ENCODE results near the gene ZNF865.

Gene ZNF865

GRCh38 chr19:55641426-55642152 is 36.1 kb downstream of the ZNF865 start:
- Histone ChIP-seq H3K4me1 (peaks cover 6% of the 10 kb centered on the region), H3K36me3 (peaks cover 14% of the 10 kb centered on the region), H3K4me3 (ENCODE audit: low read depth, low read length) (peak overlapping the region; percentile 90), H3K27me3 (no peaks in the 10 kb centered on the region), H3K9me3 (no peaks in the 10 kb centered on the region)
- TF ChIP-seq, protein P1, sequence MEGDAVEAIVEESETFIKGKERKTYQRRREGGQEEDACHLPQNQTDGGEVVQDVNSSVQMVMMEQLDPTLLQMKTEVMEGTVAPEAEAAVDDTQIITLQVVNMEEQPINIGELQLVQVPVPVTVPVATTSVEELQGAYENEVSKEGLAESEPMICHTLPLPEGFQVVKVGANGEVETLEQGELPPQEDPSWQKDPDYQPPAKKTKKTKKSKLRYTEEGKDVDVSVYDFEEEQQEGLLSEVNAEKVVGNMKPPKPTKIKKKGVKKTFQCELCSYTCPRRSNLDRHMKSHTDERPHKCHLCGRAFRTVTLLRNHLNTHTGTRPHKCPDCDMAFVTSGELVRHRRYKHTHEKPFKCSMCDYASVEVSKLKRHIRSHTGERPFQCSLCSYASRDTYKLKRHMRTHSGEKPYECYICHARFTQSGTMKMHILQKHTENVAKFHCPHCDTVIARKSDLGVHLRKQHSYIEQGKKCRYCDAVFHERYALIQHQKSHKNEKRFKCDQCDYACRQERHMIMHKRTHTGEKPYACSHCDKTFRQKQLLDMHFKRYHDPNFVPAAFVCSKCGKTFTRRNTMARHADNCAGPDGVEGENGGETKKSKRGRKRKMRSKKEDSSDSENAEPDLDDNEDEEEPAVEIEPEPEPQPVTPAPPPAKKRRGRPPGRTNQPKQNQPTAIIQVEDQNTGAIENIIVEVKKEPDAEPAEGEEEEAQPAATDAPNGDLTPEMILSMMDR (IDR thresholded peaks at IDR 0.05; ENCODE audit: low read depth, low read length), result no peak
- peak; percentile 33 for DNase-seq

DNA sequence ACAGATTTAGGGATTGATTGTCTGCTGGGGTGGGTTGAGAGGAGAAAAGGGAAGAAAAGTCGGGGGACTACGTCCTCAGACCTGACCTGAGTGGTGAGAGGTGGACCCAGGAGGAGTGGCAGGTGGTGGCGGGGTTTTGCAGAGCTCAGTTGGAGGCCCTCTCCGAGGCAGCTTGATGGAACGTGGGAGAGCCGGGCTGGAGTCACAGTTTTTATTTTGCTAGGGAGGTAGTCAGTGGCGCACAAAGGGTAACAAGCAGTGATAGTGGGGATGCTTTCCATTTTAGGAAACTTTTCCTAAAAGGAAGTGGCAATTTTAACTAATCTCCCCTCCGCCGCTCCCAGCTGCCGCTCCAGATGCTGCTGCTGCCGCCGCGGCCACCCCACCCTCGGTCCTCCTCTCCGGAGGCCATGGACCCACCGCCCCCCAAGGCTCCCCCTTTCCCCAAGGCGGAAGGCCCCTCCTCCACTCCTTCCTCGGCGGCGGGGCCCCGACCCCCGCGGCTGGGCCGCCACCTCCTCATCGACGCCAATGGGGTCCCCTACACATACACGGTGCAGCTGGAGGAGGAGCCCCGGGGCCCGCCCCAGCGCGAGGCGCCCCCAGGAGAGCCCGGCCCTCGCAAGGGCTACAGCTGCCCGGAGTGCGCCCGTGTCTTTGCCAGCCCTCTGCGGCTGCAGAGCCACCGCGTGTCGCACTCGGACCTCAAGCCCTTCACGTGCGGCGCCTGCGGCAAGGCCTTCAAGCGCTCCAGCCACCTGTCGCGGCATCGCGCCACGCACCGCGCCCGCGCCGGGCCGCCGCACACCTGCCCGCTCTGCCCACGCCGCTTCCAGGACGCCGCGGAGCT is 36.9 kb downstream of the ZNF865 start:
- DNase-seq, result peak; percentile 39
- Histone ChIP-seq H3K27me3 (no peaks in the 10 kb centered on the region), H3K36me3 (peaks cover 17% of the 10 kb centered on the region), H3K4me1 (peaks cover 9% of the 10 kb centered on the region), H3K4me3 (ENCODE audit: low read depth, low read length) (peak overlapping the region; percentile 90), H3K9me3 (no peaks in the 10 kb centered on the region)
- TF ChIP-seq, protein P1 (IDR thresholded peaks at IDR 0.05; ENCODE audit: low read depth, low read length), result no peak

DNA sequence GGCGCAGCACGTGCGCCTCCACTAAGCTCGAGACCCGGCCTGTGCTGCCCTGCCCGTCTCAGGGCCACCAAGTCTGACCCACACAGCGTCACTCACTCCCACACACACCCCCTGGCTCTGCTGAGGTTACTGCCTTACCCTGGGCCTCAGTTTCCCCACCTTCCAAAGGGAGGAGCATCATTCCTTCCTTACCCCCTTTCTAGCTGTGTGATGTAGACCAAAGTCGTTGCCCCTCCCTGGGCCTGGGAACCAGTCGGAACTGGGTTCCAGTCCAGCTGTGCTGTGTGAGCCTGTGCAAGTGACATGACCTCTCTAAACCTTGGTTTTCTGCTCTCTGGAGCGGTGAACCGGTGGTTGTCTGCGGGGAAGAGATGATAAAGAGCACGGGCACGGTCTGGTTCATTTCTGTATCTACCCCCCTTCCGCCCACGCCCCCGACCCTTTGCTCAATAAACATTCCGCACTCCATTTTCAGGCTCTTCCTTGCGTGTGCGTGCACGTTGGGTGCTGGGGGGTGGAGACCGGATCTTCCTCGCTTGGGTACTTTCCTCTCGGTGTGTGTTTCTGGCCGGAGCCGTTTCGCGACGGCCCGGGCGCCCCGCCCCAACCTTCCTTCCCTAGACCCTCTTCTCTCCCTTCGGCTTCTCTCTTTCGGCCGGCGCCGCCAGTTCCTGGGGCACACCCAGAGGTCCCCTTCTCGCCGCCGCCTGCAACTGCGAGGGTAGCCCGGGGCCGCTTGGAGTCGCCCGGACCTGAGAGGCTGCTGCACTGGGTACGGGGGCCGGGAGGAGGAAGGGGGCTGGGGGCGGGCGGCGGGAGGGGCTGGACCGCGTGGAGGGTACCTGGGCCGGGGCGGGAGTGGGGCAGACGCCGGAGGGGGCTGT is 37.8 kb downstream of the ZNF865 start, which contains the start of gene ZNF581:
TSS of gene ZNF581 (plus strand) at position 647 of the 884 bp plus-strand sequence. CDS start 923 bp downstream, outside the sequence.
- TF ChIP-seq, protein P1 (IDR thresholded peaks at IDR 0.05; ENCODE audit: low read depth, low read length), result no peak
- Histone ChIP-seq H3K36me3 (peaks cover 17% of the 10 kb centered on the region), H3K4me1 (peaks cover 9% of the 10 kb centered on the region), H3K9me3 (no peaks in the 10 kb centered on the region), H3K4me3 (ENCODE audit: low read depth, low read length) (peak within 1 kb of the TSS; percentile 90), H3K27me3 (no peaks in the 10 kb centered on the region)
- DNase-seq, result peak; percentile 80

- Histone ChIP-seq H3K4me1 (peaks cover 9% of the 10 kb centered on the region), H3K9me3 (no peaks in the 10 kb centered on the region), H3K36me3 (peaks cover 17% of the 10 kb centered on the region), H3K4me3 (ENCODE audit: low read depth, low read length) (peak overlapping the region; percentile 90), H3K27me3 (no peaks in the 10 kb centered on the region)
- DNase-seq, result no peak
- TF ChIP-seq, protein P1 (IDR thresholded peaks at IDR 0.05; ENCODE audit: low read depth, low read length), result no peak
These were observed 38.4 kb downstream of the ZNF865 start for GRCh38 chr19:55643887-55644176.

DNA sequence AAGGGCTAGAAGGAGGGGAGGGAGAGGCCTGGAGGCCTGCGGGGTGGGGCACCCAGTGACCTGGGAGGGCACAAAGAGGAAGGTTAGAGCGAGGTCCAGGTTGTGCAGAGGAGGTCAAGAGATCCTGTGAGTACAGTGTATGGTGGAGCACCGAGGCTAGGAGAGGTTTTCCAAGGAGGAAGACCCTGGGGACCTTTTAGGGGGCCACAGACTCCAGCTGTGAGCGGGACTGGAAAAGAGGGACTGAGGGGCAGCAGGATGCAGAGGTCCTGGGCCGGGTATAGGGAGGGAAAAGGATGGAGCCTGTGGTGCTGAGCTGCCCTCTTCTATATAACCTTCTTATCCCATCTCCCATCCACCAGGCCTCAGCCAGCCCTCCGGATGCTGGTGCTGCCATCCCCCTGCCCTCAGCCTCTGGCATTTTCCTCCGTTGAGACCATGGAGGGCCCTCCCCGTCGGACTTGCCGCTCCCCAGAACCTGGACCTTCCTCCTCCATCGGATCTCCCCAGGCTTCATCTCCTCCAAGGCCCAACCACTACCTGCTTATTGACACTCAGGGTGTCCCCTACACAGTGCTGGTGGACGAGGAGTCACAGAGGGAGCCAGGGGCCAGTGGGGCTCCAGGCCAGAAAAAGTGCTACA is 38.9 kb downstream of the ZNF865 start:
- Histone ChIP-seq H3K4me3 (ENCODE audit: low read depth, low read length) (peak overlapping the region; percentile 90), H3K36me3 (peaks cover 17% of the 10 kb centered on the region), H3K4me1 (peaks cover 9% of the 10 kb centered on the region), H3K9me3 (no peaks in the 10 kb centered on the region), H3K27me3 (no peaks in the 10 kb centered on the region)
- TF ChIP-seq, protein P1 (IDR thresholded peaks at IDR 0.05; ENCODE audit: low read depth, low read length), result no peak
- DNase-seq, result no peak
